GM10266 (cell line): Measurements from ENCODE around the gene SLC23A2.

Source experiments
- DNase-seq: peaks from one replicate; pipeline ENCODE4 v3.0.0; 2012; ENCODE audit errors: extremely low spot score
- CTCF ChIP-seq: IDR thresholded peaks from 2 replicates; pipeline ENCODE4 v1.5.1; 2012; ENCODE audit warnings: mild to moderate bottlenecking, low read depth; ENCODE audit not compliant: control insufficient read depth, insufficient read depth; ENCODE audit errors: missing control alignments

SLC23A2 gene

GRCh38 chr20:4894409-4894808 is 106.9 kb downstream of the SLC23A2 start:
- TF ChIP-seq CTCF, result no peak

GRCh38 chr20:4893709-4894108 is 107.6 kb downstream of the SLC23A2 start:
- DNase-seq, result no peak
- no peak for TF ChIP-seq CTCF

More at GRCh38 chr20:4894409-4894808, 106.9 kb downstream of the SLC23A2 start:
- DNase-seq, result no peak

- no peak for TF ChIP-seq CTCF
- DNase-seq, result no peak
Observed at GRCh38 chr20:4891997-4892396, 109.3 kb downstream of the SLC23A2 start.

GRCh38 chr20:4891190-4891763 is 110.0 kb downstream of the SLC23A2 start:
- DNase-seq, result no peak
- TF ChIP-seq CTCF, result no peak

- no peak for DNase-seq
- TF ChIP-seq CTCF, result no peak
Observed at GRCh38 chr20:4889446-4889845, 111.9 kb downstream of the SLC23A2 start.

- no peak for TF ChIP-seq CTCF
- DNase-seq, result no peak
Observed at GRCh38 chr20:4887586-4887985, 113.7 kb downstream of the SLC23A2 start.

- no peak for TF ChIP-seq CTCF
- DNase-seq, result no peak
Observed at GRCh38 chr20:4886771-4887527, 114.4 kb downstream of the SLC23A2 start.
